Spleen (tissue), 7 donors: ENCODE measurements around the gene KCNS1.

ENCODE experiments used
- CTCF ChIP-seq, 11 experiments: fragments of 200-600 bp in 7 of 11; fragments of 450-650 bp in 4 of 11; sonication (generic) in 4 of 11; IDR thresholded peaks in 8 of 11; conservative IDR thresholded peaks in 3 of 11; 1 replicate in 7 of 11; 2 replicates in 4 of 11; pipeline versions ENCODE4 v1.4.0 to v1.8.0; 2016 to 2021; ENCODE audit warnings: antibody characterized with exemption in 11 of 11, inconsistent platforms in 4 of 11, mild to moderate bottlenecking in 1 of 11
- POLR2AphosphoS5 ChIP-seq, 3 donors: sonication (generic); formaldehyde crosslinking; IDR thresholded peaks; one replicate each; pipeline ENCODE4 v1.5.1; 2017; ENCODE audit warnings: antibody characterized with exemption in 3 of 3
- donor health status: DM: no; HTN: no; CAD: no; lungs with moderate emphysema.
- donor health status: DM: no; HTN: no; CAD: no.
- donor health status: DM: no; HTN: no; CAD: no.

GRCh38 chr20:45111799-45112471 is 11.0 kb upstream of the KCNS1 start:
- TF ChIP-seq CTCF (IDR thresholded peaks at IDR 0.05 in 8 of 11, conservative IDR thresholded peaks at IDR 0.05 in 3 of 11): peak in 7 of 11 experiments; percentile 17 to 59 (median 48)
- no peak for TF ChIP-seq POLR2AphosphoS5 (IDR thresholded peaks at IDR 0.05)
